KMS-11 (cell line): ENCODE measurements around the gene ZNF611.
"Not testable (repeated sequence)": the region's sequence is repeated elsewhere in the genome, so short reads cannot be mapped to it uniquely, and the experiment has no call there.

ENCODE experiments used
- H2AFZ ChIP-seq: fragments of 200-600 bp; sonication (generic); 2 replicates; pipeline ENCODE4 v1.6.1; 2016; ENCODE audit warnings: antibody characterized with exemption, mixed run types, low read depth
- H3K27ac ChIP-seq: fragments of 200-600 bp; sonication (generic); 2 replicates; pipeline ENCODE4 v1.6.1; 2016; ENCODE audit warnings: mild to moderate bottlenecking, mixed run types
- H3K27me3 ChIP-seq: fragments of 200-600 bp; sonication (generic); 2 replicates; pipeline ENCODE4 v1.6.1; 2017; ENCODE audit warnings: mild to moderate bottlenecking, low read depth, mixed run types, moderate library complexity; ENCODE audit not compliant: insufficient read depth
- H3K36me3 ChIP-seq: fragments of 200-600 bp; sonication (generic); 2 replicates; pipeline ENCODE4 v1.6.1; 2017; ENCODE audit warnings: mild to moderate bottlenecking, mixed run types; ENCODE audit not compliant: insufficient read depth
- H3K4me1 ChIP-seq: fragments of 200-600 bp; sonication (generic); 2 replicates; pipeline ENCODE4 v1.6.1; 2016; ENCODE audit warnings: mild to moderate bottlenecking, low read depth, mixed run types; ENCODE audit not compliant: poor library complexity, severe bottlenecking
- H3K4me2 ChIP-seq: fragments of 200-600 bp; sonication (generic); 2 replicates; pipeline ENCODE4 v1.7.0; 2016; ENCODE audit warnings: mild to moderate bottlenecking, mixed run types
- H3K4me3 ChIP-seq: fragments of 200-600 bp; sonication (generic); IDR thresholded peaks from 2 replicates; pipeline ENCODE4 v1.6.1; 2017; ENCODE audit warnings: low read depth, low read length, mixed read lengths; ENCODE audit not compliant: insufficient read depth
- H3K79me2 ChIP-seq: fragments of 200-600 bp; sonication (generic); 2 replicates; pipeline ENCODE4 v1.6.1; 2016; ENCODE audit warnings: low read depth, mixed run types; ENCODE audit not compliant: insufficient read depth
- H3K9ac ChIP-seq: fragments of 200-600 bp; sonication (generic); 2 replicates; pipeline ENCODE4 v1.6.1; 2016; ENCODE audit warnings: mild to moderate bottlenecking, mixed run types
- H4K20me1 ChIP-seq: fragments of 200-600 bp; sonication (generic); 2 replicates; pipeline ENCODE4 v1.6.1; 2016; ENCODE audit warnings: mild to moderate bottlenecking, mixed run types; ENCODE audit not compliant: insufficient read depth
- TF ChIP-seq, protein P1 (sequence below): fragments of 200-600 bp; sonication (generic); conservative IDR thresholded peaks from 2 replicates; pipeline ENCODE4 v1.6.1; 2017; ENCODE audit warnings: low read depth, mild to moderate bottlenecking, antibody characterized with exemption, low read length, moderate library complexity, mixed read lengths

ZNF611 gene

DNA sequence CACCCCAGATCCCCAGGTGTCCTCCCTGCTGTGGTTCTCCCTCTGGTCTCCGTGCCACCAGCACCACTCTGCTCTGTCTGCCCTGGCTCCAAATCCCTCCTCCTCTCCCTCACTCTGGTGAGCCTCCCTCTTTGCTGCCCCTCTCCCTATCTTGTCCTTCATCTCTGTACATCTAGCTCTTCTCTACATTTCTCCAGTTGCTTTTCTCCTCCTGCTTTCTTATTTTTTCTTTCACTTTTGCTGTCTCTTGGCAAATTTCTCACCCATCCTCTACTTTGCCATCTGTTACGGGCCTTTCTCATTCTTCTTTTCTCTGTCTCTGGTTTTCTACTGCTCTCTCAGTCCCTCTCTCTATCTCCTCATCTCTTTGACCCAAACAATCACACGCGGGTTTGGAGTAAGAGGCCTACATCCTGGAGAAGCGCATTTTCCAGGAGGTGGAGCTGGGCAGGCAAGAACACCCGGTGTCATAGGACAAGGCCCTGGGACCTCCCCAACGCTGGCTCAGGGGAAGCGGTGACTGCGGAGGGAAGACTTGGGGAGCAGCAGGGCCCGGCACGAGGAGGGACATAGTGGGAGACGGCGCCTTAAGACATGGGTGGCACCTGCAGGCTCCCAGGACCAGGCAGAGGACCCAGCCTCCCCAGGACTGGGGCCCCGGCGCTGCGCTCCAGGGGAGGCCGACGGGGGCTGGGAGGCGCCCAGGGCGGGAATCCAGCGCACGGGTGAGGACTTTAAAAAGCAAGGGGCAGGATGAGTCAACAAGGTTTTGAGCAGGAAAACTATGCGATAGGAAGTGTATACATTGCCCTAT lies 9.9 kb downstream of the ZNF611 start:
- Histone ChIP-seq H3K4me1 (no peaks in the 10 kb centered on the region), H3K79me2 (no peaks in the 10 kb centered on the region), H2AFZ (no peak overlapping the region), H3K27ac (no peak overlapping the region), H4K20me1 (no peaks in the 10 kb centered on the region), H3K4me3 (no peak overlapping the region), H3K36me3 (no peaks in the 10 kb centered on the region), H3K4me2 (no peak overlapping the region), H3K27me3 (no peaks in the 10 kb centered on the region), H3K9ac (no peak overlapping the region)
- TF ChIP-seq, protein P1, sequence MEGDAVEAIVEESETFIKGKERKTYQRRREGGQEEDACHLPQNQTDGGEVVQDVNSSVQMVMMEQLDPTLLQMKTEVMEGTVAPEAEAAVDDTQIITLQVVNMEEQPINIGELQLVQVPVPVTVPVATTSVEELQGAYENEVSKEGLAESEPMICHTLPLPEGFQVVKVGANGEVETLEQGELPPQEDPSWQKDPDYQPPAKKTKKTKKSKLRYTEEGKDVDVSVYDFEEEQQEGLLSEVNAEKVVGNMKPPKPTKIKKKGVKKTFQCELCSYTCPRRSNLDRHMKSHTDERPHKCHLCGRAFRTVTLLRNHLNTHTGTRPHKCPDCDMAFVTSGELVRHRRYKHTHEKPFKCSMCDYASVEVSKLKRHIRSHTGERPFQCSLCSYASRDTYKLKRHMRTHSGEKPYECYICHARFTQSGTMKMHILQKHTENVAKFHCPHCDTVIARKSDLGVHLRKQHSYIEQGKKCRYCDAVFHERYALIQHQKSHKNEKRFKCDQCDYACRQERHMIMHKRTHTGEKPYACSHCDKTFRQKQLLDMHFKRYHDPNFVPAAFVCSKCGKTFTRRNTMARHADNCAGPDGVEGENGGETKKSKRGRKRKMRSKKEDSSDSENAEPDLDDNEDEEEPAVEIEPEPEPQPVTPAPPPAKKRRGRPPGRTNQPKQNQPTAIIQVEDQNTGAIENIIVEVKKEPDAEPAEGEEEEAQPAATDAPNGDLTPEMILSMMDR, result no peak

DNA sequence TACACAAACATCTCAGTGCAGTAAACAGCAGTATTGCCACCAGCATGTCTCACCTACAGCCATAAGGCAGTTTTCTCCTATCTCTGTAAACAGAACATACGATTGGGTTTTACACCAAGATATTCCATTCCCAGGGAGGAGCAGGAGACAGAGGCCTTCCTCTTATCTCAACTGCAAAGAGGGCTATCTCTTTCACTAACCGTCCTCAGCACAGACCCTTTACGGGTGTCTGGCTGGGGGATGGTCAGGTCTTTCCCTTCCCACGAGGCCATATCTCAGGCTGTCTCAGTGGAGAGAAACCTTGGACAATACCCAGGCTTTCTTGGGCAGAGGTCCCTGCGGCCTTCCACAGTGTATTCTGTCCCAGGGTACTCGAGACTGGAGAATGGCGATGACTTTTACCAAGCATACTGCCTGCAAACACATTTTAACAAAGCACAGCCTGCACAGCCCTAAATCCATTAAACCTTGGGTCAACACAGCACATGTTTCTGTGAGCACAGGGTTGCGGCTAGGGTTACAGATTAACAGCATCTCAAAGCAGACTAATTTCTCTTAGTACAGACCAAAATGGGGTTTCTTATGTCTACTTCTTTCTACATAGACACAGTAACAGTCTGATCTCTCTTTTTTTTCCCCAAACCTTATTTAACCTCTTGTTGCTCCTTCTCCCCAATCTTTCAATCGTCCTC lies 10.8 kb downstream of the ZNF611 start:
- not testable (repeated sequence) for H3K4me1 ChIP-seq, H3K27me3 ChIP-seq, H3K36me3 ChIP-seq, H3K79me2 ChIP-seq, H3K4me2 ChIP-seq, H4K20me1 ChIP-seq, H2AFZ ChIP-seq, H3K27ac ChIP-seq, H3K4me3 ChIP-seq, H3K9ac ChIP-seq

DNA sequence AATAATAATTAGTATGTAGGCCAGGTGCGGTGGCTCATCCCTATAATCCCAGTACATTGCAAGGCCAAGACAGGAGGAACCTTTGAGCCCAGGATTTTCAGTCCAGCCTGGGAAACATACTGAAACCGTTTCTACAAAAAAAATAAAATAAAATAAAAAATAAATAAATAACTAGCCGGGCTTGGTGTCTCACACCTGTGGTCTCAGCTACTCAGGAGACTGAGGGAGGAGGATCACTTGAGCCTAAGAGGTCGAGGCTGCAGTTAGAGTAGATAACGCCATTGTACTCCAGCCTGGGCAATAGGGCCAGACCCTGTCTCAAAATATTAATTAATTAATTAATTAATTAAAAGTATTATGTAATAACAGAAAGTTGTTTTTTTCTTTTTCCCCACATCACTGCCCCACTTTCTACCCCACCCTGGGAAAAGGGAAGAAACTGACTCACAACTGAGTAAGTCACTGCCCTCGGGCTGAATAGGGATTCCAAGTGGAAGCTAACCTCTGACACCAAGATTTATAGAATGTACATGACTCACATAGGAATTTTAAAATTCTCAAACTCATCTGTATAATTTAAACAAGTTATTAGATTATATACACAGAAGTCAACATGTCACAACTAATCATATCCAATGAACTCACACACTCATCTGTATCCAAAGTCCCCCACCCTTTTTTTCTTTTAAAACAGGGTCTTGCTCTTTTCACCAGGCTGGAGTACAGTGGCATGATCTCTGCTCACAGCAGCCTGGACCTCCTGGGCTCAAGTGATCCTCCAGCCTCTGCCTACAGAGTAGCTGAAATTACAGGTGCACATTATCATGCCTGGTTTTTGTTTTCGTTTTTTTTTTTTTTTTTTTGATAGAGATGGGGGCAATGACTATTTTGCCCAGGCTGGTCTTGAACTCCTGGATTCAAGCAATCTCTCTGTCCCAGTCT lies 12.5 kb downstream of the ZNF611 start:
- no peaks in the 10 kb centered on the region for H3K36me3 ChIP-seq

DNA sequence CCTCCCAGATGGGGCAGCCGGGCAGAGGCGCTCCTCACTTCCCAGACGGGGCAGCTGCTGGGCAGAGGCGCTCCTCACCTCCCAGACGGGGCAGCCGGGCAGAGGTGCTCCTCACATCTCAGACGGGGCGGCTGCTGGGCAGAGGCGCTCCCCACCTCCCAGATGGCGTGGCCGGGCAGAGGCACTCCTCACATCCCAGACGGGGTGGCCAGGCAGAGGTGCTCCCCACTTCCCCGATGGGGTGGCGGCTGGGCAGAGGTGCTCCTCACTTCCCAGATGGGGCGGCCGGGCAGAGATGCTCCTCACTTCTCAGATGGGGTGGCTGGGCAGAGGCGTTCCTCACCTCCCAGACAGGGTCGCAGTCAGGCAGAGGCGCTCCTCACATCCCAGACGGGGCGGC lies 14.3 kb downstream of the ZNF611 start:
- not testable (repeated sequence) for H3K9ac ChIP-seq, H3K4me1 ChIP-seq, H4K20me1 ChIP-seq, H3K4me3 ChIP-seq, H2AFZ ChIP-seq, H3K27me3 ChIP-seq, H3K36me3 ChIP-seq, H3K4me2 ChIP-seq, H3K27ac ChIP-seq, H3K79me2 ChIP-seq

More for the DNA sequence above, 12.5 kb downstream of the ZNF611 start:
- Histone ChIP-seq H3K27me3 (no peaks in the 10 kb centered on the region), H3K4me2 (no peak overlapping the region), H2AFZ (no peak overlapping the region), H3K79me2 (no peaks in the 10 kb centered on the region), H3K27ac (no peak overlapping the region), H3K4me1 (no peaks in the 10 kb centered on the region), H3K4me3 (no peak overlapping the region), H3K9ac (no peak overlapping the region), H4K20me1 (no peaks in the 10 kb centered on the region)
- TF ChIP-seq, protein P1, result no peak

DNA sequence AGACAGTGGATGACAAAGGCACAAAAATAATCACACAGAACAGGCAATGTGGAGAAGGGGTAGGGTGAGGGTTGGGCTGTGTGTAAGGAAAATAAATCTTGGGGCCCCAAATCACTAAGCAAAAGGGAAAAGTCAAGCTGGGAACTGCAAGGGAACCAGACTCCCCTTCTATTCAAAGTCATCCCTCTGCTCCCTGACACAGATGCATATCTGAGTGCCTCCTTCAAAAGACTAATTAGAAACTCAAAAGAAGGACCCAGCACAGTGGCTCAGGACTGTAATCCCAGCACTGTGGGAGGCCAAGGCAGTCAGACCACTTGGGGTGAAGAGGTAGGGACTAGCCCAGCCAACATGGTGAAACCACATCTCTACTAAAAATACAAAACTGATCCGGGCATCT lies 18.3 kb downstream of the ZNF611 start:
- H3K27me3 ChIP-seq, result no peaks in the 10 kb centered on the region
- TF ChIP-seq, protein P1, result no peak
- no peak overlapping the region for H3K9ac ChIP-seq
- no peaks in the 10 kb centered on the region for H3K36me3 ChIP-seq
- no peak overlapping the region for H3K27ac ChIP-seq
- no peaks in the 10 kb centered on the region for H3K4me1 ChIP-seq
- H2AFZ ChIP-seq, result no peak overlapping the region
- no peaks in the 10 kb centered on the region for H4K20me1 ChIP-seq
- no peak overlapping the region for H3K4me3 ChIP-seq
- no peaks in the 10 kb centered on the region for H3K79me2 ChIP-seq
- no peak overlapping the region for H3K4me2 ChIP-seq

DNA sequence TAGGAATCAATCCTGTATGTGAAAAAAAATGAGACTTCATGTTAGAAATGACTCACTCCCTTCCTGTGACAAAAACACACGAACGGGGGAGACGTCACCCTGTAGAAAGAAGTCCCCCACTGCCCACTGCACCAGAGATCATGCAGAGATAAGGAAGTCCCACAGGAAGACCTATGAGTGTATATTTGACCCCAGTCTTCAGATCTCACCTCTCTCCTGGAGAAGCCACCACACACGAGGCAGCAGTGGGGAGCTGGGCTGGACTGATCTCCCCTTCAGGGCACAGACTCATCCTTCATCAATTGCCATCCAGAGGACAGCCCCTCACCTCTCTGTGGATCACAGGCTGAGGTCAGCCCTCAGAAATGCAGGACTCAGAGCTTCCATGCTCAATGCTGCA lies 18.9 kb downstream of the ZNF611 start:
- not testable (repeated sequence) for H3K4me3 ChIP-seq

DNA sequence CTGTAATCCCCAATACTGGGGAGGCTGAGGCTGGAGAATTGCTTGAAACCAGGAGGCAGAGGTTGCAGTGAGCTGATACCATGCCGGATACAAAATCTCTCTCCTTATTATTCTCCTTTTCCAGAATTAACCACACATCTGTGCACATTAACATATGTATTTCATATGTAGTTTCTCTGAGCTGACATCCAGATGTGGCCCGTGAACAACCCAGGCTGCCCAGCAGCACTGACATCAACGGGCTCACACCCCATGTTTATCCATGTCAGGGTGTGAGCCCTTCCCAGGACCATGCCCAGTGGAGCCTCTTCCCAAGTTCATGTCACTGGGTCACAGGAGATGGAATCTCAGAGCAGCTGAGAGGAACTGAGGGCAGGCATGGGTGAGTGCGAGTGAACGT lies 19.5 kb downstream of the ZNF611 start:
- not testable (repeated sequence) for H3K4me3 ChIP-seq, H2AFZ ChIP-seq, H3K4me2 ChIP-seq, H3K79me2 ChIP-seq, H3K9ac ChIP-seq, H3K27ac ChIP-seq, H3K27me3 ChIP-seq, H3K36me3 ChIP-seq, H3K4me1 ChIP-seq, H4K20me1 ChIP-seq

More for the DNA sequence above, 18.9 kb downstream of the ZNF611 start:
- not testable (repeated sequence) for H3K79me2 ChIP-seq, H3K27me3 ChIP-seq, H3K27ac ChIP-seq, H3K4me2 ChIP-seq, H3K4me1 ChIP-seq, H3K9ac ChIP-seq, H3K36me3 ChIP-seq, H2AFZ ChIP-seq, H4K20me1 ChIP-seq
